Measurements from ENCODE around the gene SZRD1.

- TF ChIP-seq, protein P1, sequence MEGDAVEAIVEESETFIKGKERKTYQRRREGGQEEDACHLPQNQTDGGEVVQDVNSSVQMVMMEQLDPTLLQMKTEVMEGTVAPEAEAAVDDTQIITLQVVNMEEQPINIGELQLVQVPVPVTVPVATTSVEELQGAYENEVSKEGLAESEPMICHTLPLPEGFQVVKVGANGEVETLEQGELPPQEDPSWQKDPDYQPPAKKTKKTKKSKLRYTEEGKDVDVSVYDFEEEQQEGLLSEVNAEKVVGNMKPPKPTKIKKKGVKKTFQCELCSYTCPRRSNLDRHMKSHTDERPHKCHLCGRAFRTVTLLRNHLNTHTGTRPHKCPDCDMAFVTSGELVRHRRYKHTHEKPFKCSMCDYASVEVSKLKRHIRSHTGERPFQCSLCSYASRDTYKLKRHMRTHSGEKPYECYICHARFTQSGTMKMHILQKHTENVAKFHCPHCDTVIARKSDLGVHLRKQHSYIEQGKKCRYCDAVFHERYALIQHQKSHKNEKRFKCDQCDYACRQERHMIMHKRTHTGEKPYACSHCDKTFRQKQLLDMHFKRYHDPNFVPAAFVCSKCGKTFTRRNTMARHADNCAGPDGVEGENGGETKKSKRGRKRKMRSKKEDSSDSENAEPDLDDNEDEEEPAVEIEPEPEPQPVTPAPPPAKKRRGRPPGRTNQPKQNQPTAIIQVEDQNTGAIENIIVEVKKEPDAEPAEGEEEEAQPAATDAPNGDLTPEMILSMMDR (IDR thresholded peaks at IDR 0.05), result no peak
- TF ChIP-seq POLR2AphosphoS5 (IDR thresholded peaks at IDR 0.05), result no peak
- no peak for TF ChIP-seq POLR2A (IDR thresholded peaks at IDR 0.05)
These were observed 40.1 kb upstream of the SZRD1 start for GRCh38 chr1:16326833-16327404.

All from sigmoid colon (tissue), 4 donors.